ENCODE data around the gene LILRB5. TPM values are rescaled to one million over a fixed set of nuclear protein-coding genes. Genes with fewer than 3 reads are reported as not detected.

The LILRB5 gene
- total RNA-seq, 1 experiment from 2014 or later = 0.07 TPM

GRCh38 chr19:54209811-54210494, 47.1 kb downstream of the LILRB5 start:
- H3K36me3 Mint-ChIP-seq = peaks cover 39% of the 10 kb centered on the region
- H3K27ac Mint-ChIP-seq = peak overlapping the region; percentile 52
- no peaks in the 10 kb centered on the region; the same call in 1 of the 2 replicates for H3K27me3 Mint-ChIP-seq (ENCODE audit: low read depth)
- H3K4me3 Mint-ChIP-seq = no peak overlapping the region
- TF ChIP-seq ATF1 (CRISPR knock-in tag; IDR thresholded peaks at IDR 0.05) = no peak
- TF ChIP-seq GABPB1 (CRISPR knock-in tag; IDR thresholded peaks at IDR 0.05) = peak; percentile 37; the same call in 1 of the 2 replicates
- TF ChIP-seq, protein P1, sequence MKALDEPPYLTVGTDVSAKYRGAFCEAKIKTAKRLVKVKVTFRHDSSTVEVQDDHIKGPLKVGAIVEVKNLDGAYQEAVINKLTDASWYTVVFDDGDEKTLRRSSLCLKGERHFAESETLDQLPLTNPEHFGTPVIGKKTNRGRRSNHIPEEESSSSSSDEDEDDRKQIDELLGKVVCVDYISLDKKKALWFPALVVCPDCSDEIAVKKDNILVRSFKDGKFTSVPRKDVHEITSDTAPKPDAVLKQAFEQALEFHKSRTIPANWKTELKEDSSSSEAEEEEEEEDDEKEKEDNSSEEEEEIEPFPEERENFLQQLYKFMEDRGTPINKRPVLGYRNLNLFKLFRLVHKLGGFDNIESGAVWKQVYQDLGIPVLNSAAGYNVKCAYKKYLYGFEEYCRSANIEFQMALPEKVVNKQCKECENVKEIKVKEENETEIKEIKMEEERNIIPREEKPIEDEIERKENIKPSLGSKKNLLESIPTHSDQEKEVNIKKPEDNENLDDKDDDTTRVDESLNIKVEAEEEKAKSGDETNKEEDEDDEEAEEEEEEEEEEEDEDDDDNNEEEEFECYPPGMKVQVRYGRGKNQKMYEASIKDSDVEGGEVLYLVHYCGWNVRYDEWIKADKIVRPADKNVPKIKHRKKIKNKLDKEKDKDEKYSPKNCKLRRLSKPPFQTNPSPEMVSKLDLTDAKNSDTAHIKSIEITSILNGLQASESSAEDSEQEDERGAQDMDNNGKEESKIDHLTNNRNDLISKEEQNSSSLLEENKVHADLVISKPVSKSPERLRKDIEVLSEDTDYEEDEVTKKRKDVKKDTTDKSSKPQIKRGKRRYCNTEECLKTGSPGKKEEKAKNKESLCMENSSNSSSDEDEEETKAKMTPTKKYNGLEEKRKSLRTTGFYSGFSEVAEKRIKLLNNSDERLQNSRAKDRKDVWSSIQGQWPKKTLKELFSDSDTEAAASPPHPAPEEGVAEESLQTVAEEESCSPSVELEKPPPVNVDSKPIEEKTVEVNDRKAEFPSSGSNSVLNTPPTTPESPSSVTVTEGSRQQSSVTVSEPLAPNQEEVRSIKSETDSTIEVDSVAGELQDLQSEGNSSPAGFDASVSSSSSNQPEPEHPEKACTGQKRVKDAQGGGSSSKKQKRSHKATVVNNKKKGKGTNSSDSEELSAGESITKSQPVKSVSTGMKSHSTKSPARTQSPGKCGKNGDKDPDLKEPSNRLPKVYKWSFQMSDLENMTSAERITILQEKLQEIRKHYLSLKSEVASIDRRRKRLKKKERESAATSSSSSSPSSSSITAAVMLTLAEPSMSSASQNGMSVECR (CRISPR knock-in tag; IDR thresholded peaks at IDR 0.05; ENCODE audit: borderline replicate concordance) = no peak
- POLR2A ChIA-PET = interaction anchor here (0.7 to 3.9 kb wide), 4 partner anchors 18 to 877 kb away, joined by 3 to 21 read pairs (median 6); partner anchors contain the start of gene TSEN34
- DNase-seq (ENCODE audit: low spot score) (no peak), ATAC-seq (peak; percentile 6)
- CTCF ChIA-PET = interaction anchor here (0.5 to 2.6 kb wide), 3 partner anchors 17 to 56 kb away, joined by 3 to 14 read pairs (median 6); no protein-coding TSS in a partner anchor
- H3K9me3 Mint-ChIP-seq = no peaks in the 10 kb centered on the region
- peaks cover 28% of the 10 kb centered on the region for H3K4me1 Mint-ChIP-seq

- DNase-seq (ENCODE audit: low spot score) = peak; percentile 36
- ATAC-seq = peak; percentile 43
- Mint-ChIP-seq H3K36me3 (peaks cover 47% of the 10 kb centered on the region), H3K9me3 (no peaks in the 10 kb centered on the region), H3K27ac (peak overlapping the region; percentile 91), H3K4me3 (no peak overlapping the region), H3K27me3 (ENCODE audit: low read depth) (no peaks in the 10 kb centered on the region; the same call in 1 of the 2 replicates), H3K4me1 (peaks cover 35% of the 10 kb centered on the region)
- TF ChIP-seq EMX1 (CRISPR knock-in tag; IDR thresholded peaks at IDR 0.05) (peak; percentile 20; the same call in 1 of the 2 replicates), ZNF671 (CRISPR knock-in tag; IDR thresholded peaks at IDR 0.05) (peak; percentile 36), PRRX2 (CRISPR knock-in tag; IDR thresholded peaks at IDR 0.05) (peak; percentile 54; the same call in 1 of the 2 replicates), ERG (CRISPR knock-in tag; IDR thresholded peaks at IDR 0.05) (peak; percentile 91; the same call in 1 of the 2 replicates), NFATC4 (CRISPR knock-in tag; IDR thresholded peaks at IDR 0.05) (peak; percentile 69), MXD4 (CRISPR knock-in tag; IDR thresholded peaks at IDR 0.05; ENCODE audit: borderline replicate concordance) (no peak), ESRRA (CRISPR knock-in tag; IDR thresholded peaks at IDR 0.05; ENCODE audit: borderline replicate concordance) (0 out of 2 replicates have a peak, but pooled peaks have one; percentile 54), ZNF416 (CRISPR knock-in tag; IDR thresholded peaks at IDR 0.05) (peak; percentile 78; the same call in 1 of the 2 replicates), ETV6 (CRISPR knock-in tag; IDR thresholded peaks at IDR 0.05) (0 out of 2 replicates have a peak, but pooled peaks have one; percentile 11), KAT7 (CRISPR knock-in tag; IDR thresholded peaks at IDR 0.05; ENCODE audit: borderline replicate concordance) (0 out of 2 replicates have a peak, but pooled peaks have one; percentile 54), ZNF423 (CRISPR knock-in tag; IDR thresholded peaks at IDR 0.05) (no peak)
- TF ChIP-seq, protein P2, sequence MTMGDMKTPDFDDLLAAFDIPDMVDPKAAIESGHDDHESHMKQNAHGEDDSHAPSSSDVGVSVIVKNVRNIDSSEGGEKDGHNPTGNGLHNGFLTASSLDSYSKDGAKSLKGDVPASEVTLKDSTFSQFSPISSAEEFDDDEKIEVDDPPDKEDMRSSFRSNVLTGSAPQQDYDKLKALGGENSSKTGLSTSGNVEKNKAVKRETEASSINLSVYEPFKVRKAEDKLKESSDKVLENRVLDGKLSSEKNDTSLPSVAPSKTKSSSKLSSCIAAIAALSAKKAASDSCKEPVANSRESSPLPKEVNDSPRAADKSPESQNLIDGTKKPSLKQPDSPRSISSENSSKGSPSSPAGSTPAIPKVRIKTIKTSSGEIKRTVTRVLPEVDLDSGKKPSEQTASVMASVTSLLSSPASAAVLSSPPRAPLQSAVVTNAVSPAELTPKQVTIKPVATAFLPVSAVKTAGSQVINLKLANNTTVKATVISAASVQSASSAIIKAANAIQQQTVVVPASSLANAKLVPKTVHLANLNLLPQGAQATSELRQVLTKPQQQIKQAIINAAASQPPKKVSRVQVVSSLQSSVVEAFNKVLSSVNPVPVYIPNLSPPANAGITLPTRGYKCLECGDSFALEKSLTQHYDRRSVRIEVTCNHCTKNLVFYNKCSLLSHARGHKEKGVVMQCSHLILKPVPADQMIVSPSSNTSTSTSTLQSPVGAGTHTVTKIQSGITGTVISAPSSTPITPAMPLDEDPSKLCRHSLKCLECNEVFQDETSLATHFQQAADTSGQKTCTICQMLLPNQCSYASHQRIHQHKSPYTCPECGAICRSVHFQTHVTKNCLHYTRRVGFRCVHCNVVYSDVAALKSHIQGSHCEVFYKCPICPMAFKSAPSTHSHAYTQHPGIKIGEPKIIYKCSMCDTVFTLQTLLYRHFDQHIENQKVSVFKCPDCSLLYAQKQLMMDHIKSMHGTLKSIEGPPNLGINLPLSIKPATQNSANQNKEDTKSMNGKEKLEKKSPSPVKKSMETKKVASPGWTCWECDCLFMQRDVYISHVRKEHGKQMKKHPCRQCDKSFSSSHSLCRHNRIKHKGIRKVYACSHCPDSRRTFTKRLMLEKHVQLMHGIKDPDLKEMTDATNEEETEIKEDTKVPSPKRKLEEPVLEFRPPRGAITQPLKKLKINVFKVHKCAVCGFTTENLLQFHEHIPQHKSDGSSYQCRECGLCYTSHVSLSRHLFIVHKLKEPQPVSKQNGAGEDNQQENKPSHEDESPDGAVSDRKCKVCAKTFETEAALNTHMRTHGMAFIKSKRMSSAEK (CRISPR knock-in tag; IDR thresholded peaks at IDR 0.05; ENCODE audit: borderline replicate concordance) = peak; percentile 63; the same call in 1 of the 2 replicates
- TF ChIP-seq, protein P3, sequence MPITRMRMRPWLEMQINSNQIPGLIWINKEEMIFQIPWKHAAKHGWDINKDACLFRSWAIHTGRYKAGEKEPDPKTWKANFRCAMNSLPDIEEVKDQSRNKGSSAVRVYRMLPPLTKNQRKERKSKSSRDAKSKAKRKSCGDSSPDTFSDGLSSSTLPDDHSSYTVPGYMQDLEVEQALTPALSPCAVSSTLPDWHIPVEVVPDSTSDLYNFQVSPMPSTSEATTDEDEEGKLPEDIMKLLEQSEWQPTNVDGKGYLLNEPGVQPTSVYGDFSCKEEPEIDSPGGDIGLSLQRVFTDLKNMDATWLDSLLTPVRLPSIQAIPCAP (CRISPR knock-in tag; IDR thresholded peaks at IDR 0.05) = peak; percentile 44; the same call in 1 of the 2 replicates
- TF ChIP-seq, protein P4, sequence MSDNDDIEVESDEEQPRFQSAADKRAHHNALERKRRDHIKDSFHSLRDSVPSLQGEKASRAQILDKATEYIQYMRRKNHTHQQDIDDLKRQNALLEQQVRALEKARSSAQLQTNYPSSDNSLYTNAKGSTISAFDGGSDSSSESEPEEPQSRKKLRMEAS (CRISPR knock-in tag; IDR thresholded peaks at IDR 0.05) = no peak
- ChIA-PET CTCF (interaction anchor here (0.5 to 2.6 kb wide), 4 partner anchors 17 to 57 kb away, joined by 3 to 14 read pairs (median 5); no protein-coding TSS in a partner anchor), POLR2A (interaction anchor here (0.9 to 3.9 kb wide), 6 partner anchors 9 to 108 kb away, joined by 3 to 21 read pairs (median 6); partner anchors contain the start of genes MBOAT7, RPS9 and TSEN34)
These were observed 47.8 kb downstream of the LILRB5 start for GRCh38 chr19:54209058-54209810.
